ENCODE data around the gene TMEM138. TPM values are rescaled to one million over a fixed set of nuclear protein-coding genes. Genes with fewer than 3 reads are reported as not detected.

Gene TMEM138
- total RNA-seq, 1 experiment from 2014 or later, result 43.6 TPM

DNA sequence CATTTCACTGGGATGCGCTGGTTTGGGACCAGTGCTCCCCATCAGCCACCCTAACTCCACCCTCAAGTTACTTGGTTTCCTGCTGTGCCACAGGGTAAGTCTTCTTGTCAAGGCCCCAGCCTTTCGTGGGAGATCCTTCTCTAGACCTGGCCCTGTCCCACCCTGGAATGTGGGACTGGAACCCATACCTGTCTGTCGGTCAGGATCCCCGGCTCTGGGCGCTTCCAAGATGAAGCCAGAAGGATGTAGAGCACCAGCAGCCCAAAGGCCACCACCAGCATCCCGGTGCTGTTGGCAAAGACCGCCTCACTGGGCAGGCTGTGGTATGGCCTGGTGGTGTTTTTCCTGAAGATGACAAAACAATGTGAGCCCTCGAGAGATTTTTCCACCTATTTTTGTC, 11.4 kb upstream of the TMEM138 start:
- Histone ChIP-seq H3K4ac (ENCODE audit: low read depth, low read length) (no peak overlapping the region), H3K9me3 (ENCODE audit: control insufficient read depth, low read depth, low read length) (no peaks in the 10 kb centered on the region), H4K20me1 (ENCODE audit: control insufficient read depth, insufficient read depth, insufficient read length) (no peaks in the 10 kb centered on the region), H3K4me1 (ENCODE audit: insufficient read depth, low read length) (no peaks in the 10 kb centered on the region), H2BK12ac (ENCODE audit: insufficient read length, low read depth, low read length) (no peak overlapping the region), H2BK5ac (ENCODE audit: insufficient read length, low read length) (no peak overlapping the region), H3K27ac (ENCODE audit: insufficient read length, low read depth, low read length) (no peak overlapping the region), H4K91ac (ENCODE audit: insufficient read length, low read depth, low read length) (no peak overlapping the region), H3K14ac (ENCODE audit: insufficient read depth, low read length) (no peak overlapping the region), H4K5ac (ENCODE audit: insufficient read length, low read depth, low read length) (no peak overlapping the region), H3K27me3 (ENCODE audit: insufficient read depth, low read length) (no peaks in the 10 kb centered on the region), H3K23ac (ENCODE audit: insufficient read length, low read depth, low read length) (no peak overlapping the region), H4K8ac (replicated peaks; ENCODE audit: insufficient read length, low read depth, low read length) (no peak overlapping the region), H3K79me2 (ENCODE audit: insufficient read depth, low read length) (no peaks in the 10 kb centered on the region), H3K79me1 (ENCODE audit: insufficient read depth, low read depth, low read length, poor library complexity, severe bottlenecking) (no peaks in the 10 kb centered on the region), H2BK20ac (ENCODE audit: low read depth, low read length, poor library complexity, severe bottlenecking) (no peak overlapping the region), H2AK5ac (ENCODE audit: insufficient read length, low read length) (no peak overlapping the region), H3K23me2 (ENCODE audit: insufficient read length, low read depth, low read length, poor library complexity, severe bottlenecking) (no peaks in the 10 kb centered on the region), H3T11ph (ENCODE audit: low read length) (no peak overlapping the region), H3K56ac (ENCODE audit: insufficient read length, low read depth, low read length) (no peak overlapping the region), H3K9ac (ENCODE audit: extremely low read depth, insufficient read length, low read length) (no peak overlapping the region), H2AFZ (ENCODE audit: low read length) (no peak overlapping the region), H3K18ac (ENCODE audit: insufficient read length, low read depth, low read length) (no peak overlapping the region), H2BK15ac (ENCODE audit: low read depth, low read length) (no peak overlapping the region), H2BK120ac (ENCODE audit: low read depth, low read length, poor library complexity, severe bottlenecking) (no peak overlapping the region), H3K4me2 (ENCODE audit: insufficient read depth, insufficient read length, low read length) (no peak overlapping the region)
- Mint-ChIP-seq H3K36me3 (ENCODE audit: insufficient read depth in 1 of 3, low read depth in 3 of 3) (peaks cover 7 to 48% (median 31%) of the 10 kb centered on the region in 3 experiments), H3K27ac (no peak overlapping the region; a peak in 1 of 7 replicates), H3K4me3 (no peak overlapping the region), H3K9me3 (no peaks in the 10 kb centered on the region), H3K4me1 (no peaks in the 10 kb centered on the region), H3K27me3 (ENCODE audit: low read depth) (no peaks in the 10 kb centered on the region)
- WGBS (ENCODE audit: extremely low coverage, insufficient read length, low lambda C conversion rate), result no CpG with 5 or more reads among the region's 8 CpGs
- no peak for DNase-seq
- no peak for TF ChIP-seq CTCF (conservative IDR thresholded peaks at IDR 0.05)
